Peyer's patch (tissue), 4 donors: Measurements from ENCODE around the gene PLXDC1.

Source experiments
- POLR2A ChIP-seq, 2 donors: fragments of 450-650 bp; IDR thresholded peaks; one replicate each; pipeline ENCODE4 v1.5.1; 2017; ENCODE audit warnings: antibody characterized with exemption in 2 of 2, mild to moderate bottlenecking in 2 of 2, moderate library complexity in 2 of 2
- TF ChIP-seq, protein P1 (sequence below), 6 experiments: fragments of 450-650 bp in 4 of 6; fragments of 200-600 bp in 2 of 6; sonication (generic) in 1 of 6; IDR thresholded peaks; one replicate each; pipeline ENCODE4 v1.5.1; 2017 to 2019; ENCODE audit warnings: antibody characterized with exemption in 6 of 6, mild to moderate bottlenecking in 3 of 6, moderate library complexity in 1 of 6

DNA sequence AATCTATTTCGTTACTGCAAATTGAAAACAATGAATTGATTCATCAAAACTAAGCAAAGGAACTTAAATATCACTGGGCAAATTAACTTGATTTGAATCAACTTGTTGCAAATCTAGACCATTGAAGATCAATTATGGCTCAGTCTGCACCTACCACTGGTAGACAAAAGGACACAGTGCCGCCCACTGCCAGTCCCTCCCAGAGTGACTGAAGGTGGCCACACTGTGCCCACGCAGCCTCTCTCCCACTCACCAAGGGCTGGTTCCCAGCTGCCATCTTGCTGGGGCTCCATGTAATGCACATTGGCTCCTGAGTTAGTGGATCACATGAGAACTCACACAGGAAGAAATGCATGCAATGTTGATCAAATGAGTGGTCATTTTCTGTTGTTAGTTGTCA is 78.1 kb downstream of the PLXDC1 start:
- no peak for TF ChIP-seq POLR2A (IDR thresholded peaks at IDR 0.05)
- TF ChIP-seq, protein P1, sequence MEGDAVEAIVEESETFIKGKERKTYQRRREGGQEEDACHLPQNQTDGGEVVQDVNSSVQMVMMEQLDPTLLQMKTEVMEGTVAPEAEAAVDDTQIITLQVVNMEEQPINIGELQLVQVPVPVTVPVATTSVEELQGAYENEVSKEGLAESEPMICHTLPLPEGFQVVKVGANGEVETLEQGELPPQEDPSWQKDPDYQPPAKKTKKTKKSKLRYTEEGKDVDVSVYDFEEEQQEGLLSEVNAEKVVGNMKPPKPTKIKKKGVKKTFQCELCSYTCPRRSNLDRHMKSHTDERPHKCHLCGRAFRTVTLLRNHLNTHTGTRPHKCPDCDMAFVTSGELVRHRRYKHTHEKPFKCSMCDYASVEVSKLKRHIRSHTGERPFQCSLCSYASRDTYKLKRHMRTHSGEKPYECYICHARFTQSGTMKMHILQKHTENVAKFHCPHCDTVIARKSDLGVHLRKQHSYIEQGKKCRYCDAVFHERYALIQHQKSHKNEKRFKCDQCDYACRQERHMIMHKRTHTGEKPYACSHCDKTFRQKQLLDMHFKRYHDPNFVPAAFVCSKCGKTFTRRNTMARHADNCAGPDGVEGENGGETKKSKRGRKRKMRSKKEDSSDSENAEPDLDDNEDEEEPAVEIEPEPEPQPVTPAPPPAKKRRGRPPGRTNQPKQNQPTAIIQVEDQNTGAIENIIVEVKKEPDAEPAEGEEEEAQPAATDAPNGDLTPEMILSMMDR (IDR thresholded peaks at IDR 0.05) = no peak
